IMR-90 (cell line): ENCODE measurements around the gene MS4A6E. TPM values are rescaled to one million over a fixed set of nuclear protein-coding genes. Genes with fewer than 3 reads are reported as not detected.

Experiments
- ATAC-seq: fragments of 200-7000 bp; cut with Tn5 transposase; 2 replicates; pipeline ENCODE4 v1.9.1; 2020; ENCODE audit warnings: low read depth, mild to moderate bottlenecking, moderate library complexity
- BruUV-seq: library from RNA; stranded (reverse); fragments of 400-500 nt; replicated peaks from 2 replicates; lab custom pipeline; 2021; lab: Mats Ljungman, UMichigan
- CTCF ChIA-PET: fragments of 300-600 bp; formaldehyde crosslinking; extraction: SDS; loops from one replicate; lab custom pipeline; 2021; ENCODE audit warnings: antibody characterized with exemption; lab: Yijun Ruan, JAX
- POLR2A ChIA-PET: fragments of 300-600 bp; sonication (Branson Sonifier 250); formaldehyde crosslinking; loops from one replicate; lab custom pipeline; 2022; ENCODE audit warnings: antibody characterized with exemption; ENCODE audit not compliant: unreplicated experiment; lab: Charles Lee
- DNase-seq: peaks from one replicate; pipeline ENCODE4 v3.0.0; 2013
- H2AFZ ChIP-seq: replicated peaks from 2 replicates; pipeline ENCODE3; 2013; ENCODE audit warnings: low read length, mild to moderate bottlenecking; ENCODE audit not compliant: poor library complexity
- H2AK5ac ChIP-seq: 2 replicates; pipeline ENCODE4 v1.6.1; 2013; ENCODE audit warnings: low read depth, low read length, inconsistent platforms
- H2AK9ac ChIP-seq: replicated peaks from 2 replicates; pipeline ENCODE3; 2013; ENCODE audit warnings: mild to moderate bottlenecking, low read depth, low read length, moderate library complexity; ENCODE audit not compliant: poor library complexity
- H2BK120ac ChIP-seq: 2 replicates; pipeline ENCODE4 v1.6.1; 2013; ENCODE audit warnings: low read depth, low read length, inconsistent platforms
- H2BK15ac ChIP-seq: 3 replicates; pipeline ENCODE4 v1.6.1; 2013; ENCODE audit warnings: low read depth, low read length, inconsistent platforms
- H2BK20ac ChIP-seq: 2 replicates; pipeline ENCODE4 v1.6.1; 2013; ENCODE audit warnings: low read depth, mild to moderate bottlenecking, inconsistent platforms, low read length, moderate library complexity
- H2BK5ac ChIP-seq: 2 replicates; pipeline ENCODE4 v1.6.1; 2013; ENCODE audit warnings: mild to moderate bottlenecking, low read depth, low read length, inconsistent platforms; ENCODE audit not compliant: poor library complexity, severe bottlenecking
- H3K14ac ChIP-seq: replicated peaks from 2 replicates; pipeline ENCODE4 v1.6.1; 2013; ENCODE audit warnings: low read depth, low read length, inconsistent platforms
- H3K18ac ChIP-seq: 2 replicates; pipeline ENCODE4 v1.6.1; 2013; ENCODE audit warnings: low read depth, low read length, control low read depth
- H3K23ac ChIP-seq: 2 replicates; pipeline ENCODE4 v1.6.1; 2013; ENCODE audit warnings: low read depth, low read length, inconsistent platforms
- H3K27ac ChIP-seq: 2 replicates; pipeline ENCODE4 v1.5.1; 2013; ENCODE audit warnings: mild to moderate bottlenecking, control low read depth, low read length; ENCODE audit not compliant: insufficient read depth
- H3K27me3 ChIP-seq: 2 replicates; pipeline ENCODE4 v1.6.1; 2013; ENCODE audit warnings: low read length; ENCODE audit not compliant: control insufficient read depth, insufficient read depth
- H3K36me3 ChIP-seq: 2 replicates; pipeline ENCODE4 v1.6.1; 2013; ENCODE audit warnings: low read length, mixed read lengths; ENCODE audit not compliant: control insufficient read depth, insufficient read depth
- H3K4ac ChIP-seq: 2 replicates; pipeline ENCODE4 v1.6.1; 2013; ENCODE audit warnings: low read depth, low read length, inconsistent platforms
- H3K4me1 ChIP-seq: 2 replicates; pipeline ENCODE4 v1.6.1; 2013; ENCODE audit warnings: low read length, mixed read lengths; ENCODE audit not compliant: control insufficient read depth, insufficient read depth
- H3K4me2 ChIP-seq: 2 replicates; pipeline ENCODE4 v1.6.1; 2013; ENCODE audit warnings: low read depth, mild to moderate bottlenecking, control low read depth, low read length, moderate library complexity
- H3K4me3 ChIP-seq: 2 replicates; pipeline ENCODE4 v1.5.1; 2013; ENCODE audit warnings: low read depth, mild to moderate bottlenecking, control low read depth, low read length, moderate library complexity; ENCODE audit not compliant: insufficient read depth
- H3K56ac ChIP-seq: 2 replicates; pipeline ENCODE4 v1.6.1; 2013; ENCODE audit warnings: low read length, inconsistent platforms; ENCODE audit not compliant: insufficient read depth; ENCODE audit errors: extremely low read depth
- H3K79me1 ChIP-seq, 2 experiments: 2 replicates each; pipeline ENCODE4 v1.6.1; 2013; ENCODE audit warnings: low read length in 2 of 2, inconsistent platforms in 1 of 2, low read depth in 1 of 2
- H3K9ac ChIP-seq: 2 replicates; pipeline ENCODE4 v1.6.1; 2013; ENCODE audit warnings: low read depth, low read length, control low read depth
- H3K9me1 ChIP-seq: 2 replicates; pipeline ENCODE4 v1.6.1; 2013; ENCODE audit warnings: low read length, inconsistent platforms; ENCODE audit not compliant: insufficient read depth
- H3K9me3 ChIP-seq: 2 replicates; pipeline ENCODE4 v1.6.1; 2013; ENCODE audit warnings: low read length; ENCODE audit not compliant: control insufficient read depth, insufficient read depth
- H4K20me1 ChIP-seq: 2 replicates; pipeline ENCODE4 v1.6.1; 2013; ENCODE audit warnings: low read length, inconsistent platforms; ENCODE audit not compliant: insufficient read depth
- H4K5ac ChIP-seq: 2 replicates; pipeline ENCODE4 v1.6.1; 2013; ENCODE audit warnings: mild to moderate bottlenecking, low read depth, low read length, control low read depth
- H4K8ac ChIP-seq, 2 experiments: 2 replicates each; pipeline ENCODE4 v1.6.1; 2013; ENCODE audit warnings: low read depth in 2 of 2, low read length in 2 of 2, control low read depth in 1 of 2, inconsistent platforms in 1 of 2
- H4K91ac ChIP-seq: 2 replicates; pipeline ENCODE4 v1.6.1; 2013; ENCODE audit warnings: low read depth, low read length, inconsistent platforms; ENCODE audit not compliant: insufficient read depth
- CEBPB ChIP-seq: IDR thresholded peaks from 2 replicates; pipeline ENCODE4 v1.6.1; 2012; ENCODE audit warnings: low read depth, low read length, improper control_type of control experiment
- CTCF ChIP-seq: conservative IDR thresholded peaks from 2 replicates; pipeline ENCODE4 v1.5.1; 2012; ENCODE audit warnings: mild to moderate bottlenecking, low read depth, low read length, improper control_type of control experiment
- ELK1 ChIP-seq: fragments of 150-350 bp; IDR thresholded peaks from 2 replicates; pipeline ENCODE4 v1.6.1; 2016; ENCODE audit warnings: low read depth, mild to moderate bottlenecking, low read length, moderate library complexity, borderline replicate concordance
- MXI1 ChIP-seq: IDR thresholded peaks from 2 replicates; pipeline ENCODE4 v1.6.1; 2012; ENCODE audit warnings: low read depth, mild to moderate bottlenecking, low read length, moderate library complexity, borderline replicate concordance
- NFE2L2 ChIP-seq: fragments of 150-350 bp; IDR thresholded peaks from 2 replicates; pipeline ENCODE4 v1.6.1; 2016; ENCODE audit warnings: low read depth, mild to moderate bottlenecking, low read length
- POLR2A ChIP-seq: IDR thresholded peaks from 2 replicates; pipeline ENCODE4 v1.6.1; 2012; ENCODE audit warnings: mild to moderate bottlenecking, low read depth, low read length
- USF2 ChIP-seq: fragments of 150-350 bp; IDR thresholded peaks from 2 replicates; pipeline ENCODE4 v1.6.1; 2017; ENCODE audit warnings: mild to moderate bottlenecking, antibody characterized with exemption, low read length, low read depth
- WGBS, 2 experiments: methylation state at CpG; one replicate each; pipeline versions ENCODE4 v1.1.5 to v1.1.7; 2013; ENCODE audit warnings: missing lambda C conversion rate in 2 of 2; ENCODE audit not compliant: insufficient read length in 1 of 2; ENCODE audit errors: extremely low coverage in 2 of 2; 5-methylcytosine and 5-hydroxymethylcytosine counted together
- dilution Hi-C: fragments of 300-500 bp; cut with HindIII; formaldehyde crosslinking; loops from one replicate; pipeline ENCODE4 v1.14.3; 2018; ENCODE audit warnings: low sequenced_read_pairs; ENCODE audit not compliant: unreplicated experiment
- in situ Hi-C: fragments of 300-500 bp; cut with MboI; formaldehyde crosslinking; loops from 3 replicates; pipeline ENCODE4 v1.14.3; 2019; ENCODE audit warnings: low sequenced_read_pairs, inconsistent platforms, mixed read lengths
- intact Hi-C: fragments of 100-400 bp; cut with micrococcal nuclease; formaldehyde crosslinking; loops from 2 replicates; pipeline ENCODE4 v1.10.0; 2022
- polyA plus RNA-seq, 3 experiments: library from polyadenylated mRNA; depleted of rRNA; stranded (reverse); fragments of >200 nt; gene quantifications; 2 replicates each; pipeline ENCODE4 v1.2.3, GENCODE V29; 2012; ENCODE audit warnings: low replicate concordance in 1 of 3
- total RNA-seq: library from RNA; depleted of rRNA; stranded (reverse); fragments of >200 nt; gene quantifications from 2 replicates; pipeline ENCODE4 v1.2.3, GENCODE V29; 2012

The MS4A6E gene
- total and polyA plus RNA-seq, 2 of the 4 experiments (the other 2 are of a cell fraction): not detected

- no peak overlapping the region for H3K23ac ChIP-seq
- DNase-seq (no peak), ATAC-seq (no peak)
- no peaks in the 10 kb centered on the region for H3K36me3 ChIP-seq
- H3K18ac ChIP-seq: no peak overlapping the region
- no peak overlapping the region for H2BK120ac ChIP-seq
- no peak overlapping the region for H3K4ac ChIP-seq
- no peak overlapping the region for H2BK20ac ChIP-seq
- ChIA-PET CTCF (no interaction called here), POLR2A (no interaction called here)
- intact Hi-C loops: no loop called here
- H4K20me1 ChIP-seq: no peaks in the 10 kb centered on the region
- no peak overlapping the region for H2AK5ac ChIP-seq
- H2AFZ ChIP-seq: no peak overlapping the region
- no peaks in the 10 kb centered on the region for H3K79me1 ChIP-seq
- H3K9me1 ChIP-seq: no peaks in the 10 kb centered on the region
- H3K56ac ChIP-seq: no peak overlapping the region
- no peak overlapping the region for H3K27ac ChIP-seq
- H3K9ac ChIP-seq: no peak overlapping the region
- no TSS peak for BruUV-seq
- no peak overlapping the region for H4K8ac ChIP-seq
- no peak overlapping the region for H2BK15ac ChIP-seq
- no peak overlapping the region for H2AK9ac ChIP-seq
- H4K91ac ChIP-seq: no peak overlapping the region
- no peaks in the 10 kb centered on the region; the same call in 1 of the 2 replicates for H3K9me3 ChIP-seq
- no peak overlapping the region for H3K14ac ChIP-seq
- no peaks in the 10 kb centered on the region for H3K4me1 ChIP-seq
- no peaks in the 10 kb centered on the region for H3K27me3 ChIP-seq
- H3K4me3 ChIP-seq: no peak overlapping the region
- H3K4me2 ChIP-seq: no peak overlapping the region
- in situ Hi-C loops: no loop called here
- no CpG with 5 or more reads among the region's 3 CpGs for WGBS, 2 experiments
- no peak overlapping the region for H2BK5ac ChIP-seq
- dilution Hi-C loops: no loop called here
- no peak overlapping the region for H4K5ac ChIP-seq
- TF ChIP-seq ELK1 (no peak), CTCF (no peak), NFE2L2 (no peak), USF2 (no peak), CEBPB (no peak), MXI1 (no peak), POLR2A (no peak)
Observed at GRCh38 chr11:60371386-60371785, 44.3 kb downstream of the MS4A6E start.
